Measurements from ENCODE around the gene ACTR1A. TPM values are rescaled to one million over a fixed set of nuclear protein-coding genes. Genes with fewer than 3 reads are reported as not detected.
A peak's percentile ranks its signal among the peaks of the same experiment; 100 is the strongest.

Gene ACTR1A
- polyA plus RNA-seq, 3 donors: 72.7 to 79.4 (median 79.0) TPM

DNA sequence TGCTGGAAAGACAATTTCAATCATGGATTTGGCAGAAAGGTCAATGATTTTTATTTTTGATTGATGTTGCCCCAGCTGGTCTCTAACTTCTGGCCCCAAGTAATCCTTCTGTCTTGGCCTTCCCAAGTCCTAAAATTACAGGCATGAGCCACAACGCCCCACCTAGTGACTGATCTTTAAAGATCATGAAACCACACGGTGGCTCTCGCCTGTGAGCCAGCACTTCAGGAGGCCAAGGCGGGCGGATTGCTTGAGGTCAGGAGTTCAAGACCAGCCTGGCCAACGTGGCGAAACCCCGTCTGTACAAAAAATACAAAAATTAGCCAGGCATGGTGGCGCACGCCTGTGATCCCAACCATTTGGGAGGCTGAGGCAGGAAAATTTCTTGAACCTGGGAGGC, 38.5 kb downstream of the ACTR1A start:
- Histone ChIP-seq H3K4me1 (ENCODE audit: control insufficient read depth in 1 of 2, insufficient read depth in 2 of 2, low read length in 2 of 2) (peaks cover 38 to 48% of the 10 kb centered on the region in 2 donors), H3K79me2 (ENCODE audit: insufficient read depth, low read length) (no peaks in the 10 kb centered on the region), H3K9ac (ENCODE audit: insufficient read depth, low read length, poor library complexity, severe bottlenecking) (no peak overlapping the region), H3K4me3 (replicated peaks in 1 of 3; ENCODE audit: low read depth in 2 of 3, low read length in 3 of 3) (no peak overlapping the region), H2AFZ (ENCODE audit: insufficient read depth, low read depth, low read length, poor library complexity, severe bottlenecking) (no peak overlapping the region), H3K4me2 (replicated peaks; ENCODE audit: extremely low read depth, low read length, poor library complexity, severe bottlenecking) (no peak overlapping the region), H4K20me1 (ENCODE audit: insufficient read depth, low read length) (no peaks in the 10 kb centered on the region), H3K27ac (ENCODE audit: low read depth in 1 of 2, low read length in 2 of 2) (no peak overlapping the region), H3K9me3 (replicated peaks in 1 of 2; ENCODE audit: control insufficient read depth in 1 of 2, insufficient read depth in 1 of 2, low read length in 2 of 2) (no peaks in the 10 kb centered on the region), H3K27me3 (ENCODE audit: control insufficient read depth in 2 of 2, insufficient read depth in 2 of 2, low read length in 2 of 2) (peaks cover 0 to 3% of the 10 kb centered on the region in 2 donors), H3K36me3 (replicated peaks in 1 of 2; ENCODE audit: control insufficient read depth in 1 of 2, insufficient read depth in 2 of 2, low read length in 2 of 2) (no peaks in the 10 kb centered on the region)
- no peak for DNase-seq
- H3K27ac Mint-ChIP-seq: no peak overlapping the region
- H3K27me3 Mint-ChIP-seq (ENCODE audit: low read depth in 3 of 3): peaks cover 4 to 10% (median 9%) of the 10 kb centered on the region in 3 donors
- peaks cover 48% of the 10 kb centered on the region for H3K4me1 Mint-ChIP-seq
- WGBS (ENCODE audit: insufficient coverage): 91% methylated on average over 7 of the region's 10 CpGs
- TF ChIP-seq, protein P1, sequence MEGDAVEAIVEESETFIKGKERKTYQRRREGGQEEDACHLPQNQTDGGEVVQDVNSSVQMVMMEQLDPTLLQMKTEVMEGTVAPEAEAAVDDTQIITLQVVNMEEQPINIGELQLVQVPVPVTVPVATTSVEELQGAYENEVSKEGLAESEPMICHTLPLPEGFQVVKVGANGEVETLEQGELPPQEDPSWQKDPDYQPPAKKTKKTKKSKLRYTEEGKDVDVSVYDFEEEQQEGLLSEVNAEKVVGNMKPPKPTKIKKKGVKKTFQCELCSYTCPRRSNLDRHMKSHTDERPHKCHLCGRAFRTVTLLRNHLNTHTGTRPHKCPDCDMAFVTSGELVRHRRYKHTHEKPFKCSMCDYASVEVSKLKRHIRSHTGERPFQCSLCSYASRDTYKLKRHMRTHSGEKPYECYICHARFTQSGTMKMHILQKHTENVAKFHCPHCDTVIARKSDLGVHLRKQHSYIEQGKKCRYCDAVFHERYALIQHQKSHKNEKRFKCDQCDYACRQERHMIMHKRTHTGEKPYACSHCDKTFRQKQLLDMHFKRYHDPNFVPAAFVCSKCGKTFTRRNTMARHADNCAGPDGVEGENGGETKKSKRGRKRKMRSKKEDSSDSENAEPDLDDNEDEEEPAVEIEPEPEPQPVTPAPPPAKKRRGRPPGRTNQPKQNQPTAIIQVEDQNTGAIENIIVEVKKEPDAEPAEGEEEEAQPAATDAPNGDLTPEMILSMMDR (IDR thresholded peaks at IDR 0.05): no peak
- no peak overlapping the region for H3K4me3 Mint-ChIP-seq
- intact Hi-C loops (cut with micrococcal nuclease): loop anchor here (5.0 kb wide), 2 partner anchors 38 to 42 kb away; partner anchors contain the start of genes ACTR1A (in 1 of the 2), FBXL15 (in 1 of the 2) and SUFU (in 1 of the 2)
- H3K9me3 Mint-ChIP-seq: no peaks in the 10 kb centered on the region
- H3K36me3 Mint-ChIP-seq: peaks cover 8 to 10% of the 10 kb centered on the region in 2 donors

DNA sequence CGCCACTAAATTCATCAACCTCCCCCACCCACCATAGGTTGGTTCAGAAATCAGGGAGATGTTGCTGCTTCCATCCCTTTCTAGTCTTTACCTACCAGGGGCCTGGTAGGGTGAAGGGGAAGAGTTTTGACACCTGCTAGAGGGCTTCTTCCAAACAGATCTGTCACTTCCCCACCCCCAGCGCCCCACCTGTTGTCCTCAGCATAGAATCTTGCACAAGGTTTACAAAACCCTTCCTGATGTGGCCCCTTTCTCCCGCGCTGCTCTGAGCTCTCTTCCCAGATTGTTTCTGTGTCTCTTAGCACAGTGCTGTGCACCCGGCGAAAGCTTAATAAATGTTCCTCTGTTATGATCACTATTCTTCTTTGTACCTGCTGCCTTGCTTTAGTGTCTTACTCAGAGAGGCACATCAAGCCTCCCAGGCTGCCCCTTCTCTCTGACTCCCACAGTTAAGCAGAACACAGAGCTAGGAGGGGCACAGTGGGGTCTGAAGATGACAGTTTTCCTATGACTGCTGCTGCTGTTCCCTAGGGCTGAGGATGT, 39.9 kb downstream of the ACTR1A start:
- Mint-ChIP-seq H3K4me1 (peaks cover 35% of the 10 kb centered on the region), H3K36me3 (peaks cover 8 to 9% of the 10 kb centered on the region in 2 donors), H3K4me3 (peak overlapping the region; percentile 41 to 95), H3K27ac (peak overlapping the region in 3 of 7 donors; percentile 22 to 78 (median 25)), H3K27me3 (ENCODE audit: low read depth in 3 of 3) (peaks cover 3 to 10% (median 10%) of the 10 kb centered on the region in 3 donors), H3K9me3 (no peaks in the 10 kb centered on the region)
- Histone ChIP-seq H3K9ac (ENCODE audit: insufficient read depth, low read length, poor library complexity, severe bottlenecking) (no peak overlapping the region), H2AFZ (ENCODE audit: insufficient read depth, low read depth, low read length, poor library complexity, severe bottlenecking) (peak overlapping the region; percentile 29), H3K4me1 (ENCODE audit: control insufficient read depth in 1 of 2, insufficient read depth in 2 of 2, low read length in 2 of 2) (peaks cover 24 to 34% of the 10 kb centered on the region in 2 donors), H3K27ac (ENCODE audit: low read depth in 1 of 2, low read length in 2 of 2) (no peak overlapping the region), H3K27me3 (ENCODE audit: control insufficient read depth in 2 of 2, insufficient read depth in 2 of 2, low read length in 2 of 2) (peaks cover 0 to 3% of the 10 kb centered on the region in 2 donors), H3K79me2 (ENCODE audit: insufficient read depth, low read length) (no peaks in the 10 kb centered on the region), H3K9me3 (replicated peaks in 1 of 2; ENCODE audit: control insufficient read depth in 1 of 2, insufficient read depth in 1 of 2, low read length in 2 of 2) (no peaks in the 10 kb centered on the region), H3K4me3 (replicated peaks in 1 of 3; ENCODE audit: low read depth in 2 of 3, low read length in 3 of 3) (no peak overlapping the region), H3K36me3 (replicated peaks in 1 of 2; ENCODE audit: control insufficient read depth in 1 of 2, insufficient read depth in 2 of 2, low read length in 2 of 2) (no peaks in the 10 kb centered on the region), H3K4me2 (replicated peaks; ENCODE audit: extremely low read depth, low read length, poor library complexity, severe bottlenecking) (peak overlapping the region; percentile 86), H4K20me1 (ENCODE audit: insufficient read depth, low read length) (no peaks in the 10 kb centered on the region)
- 44% methylated on average over 5 of the region's 6 CpGs for whole genome bisulfite sequencing (ENCODE audit: insufficient coverage)
- intact Hi-C loops (cut with micrococcal nuclease): loop anchor here (5.0 kb wide), 2 partner anchors 40 kb away; partner anchors contain the start of genes ACTR1A (in 1 of the 2), FBXL15 (in 1 of the 2) and SUFU (in 1 of the 2)
- peak in 1 of 3 donors; percentile 2 for DNase-seq
- TF ChIP-seq, protein P1 (IDR thresholded peaks at IDR 0.05): no peak
